HG03521 (cell line): ENCODE data around the gene SMTN.
"Not testable (repeated sequence)": the region's sequence is repeated elsewhere in the genome, so short reads cannot be mapped to it uniquely, and the experiment has no call there.

Experiments
- ATAC-seq: cut with Tn5 transposase; IDR thresholded peaks from one replicate; pipeline ENCODE4 v1.9.1; 2021; ENCODE audit warnings: mild to moderate bottlenecking, moderate library complexity; ENCODE audit not compliant: unreplicated experiment

Gene SMTN

DNA sequence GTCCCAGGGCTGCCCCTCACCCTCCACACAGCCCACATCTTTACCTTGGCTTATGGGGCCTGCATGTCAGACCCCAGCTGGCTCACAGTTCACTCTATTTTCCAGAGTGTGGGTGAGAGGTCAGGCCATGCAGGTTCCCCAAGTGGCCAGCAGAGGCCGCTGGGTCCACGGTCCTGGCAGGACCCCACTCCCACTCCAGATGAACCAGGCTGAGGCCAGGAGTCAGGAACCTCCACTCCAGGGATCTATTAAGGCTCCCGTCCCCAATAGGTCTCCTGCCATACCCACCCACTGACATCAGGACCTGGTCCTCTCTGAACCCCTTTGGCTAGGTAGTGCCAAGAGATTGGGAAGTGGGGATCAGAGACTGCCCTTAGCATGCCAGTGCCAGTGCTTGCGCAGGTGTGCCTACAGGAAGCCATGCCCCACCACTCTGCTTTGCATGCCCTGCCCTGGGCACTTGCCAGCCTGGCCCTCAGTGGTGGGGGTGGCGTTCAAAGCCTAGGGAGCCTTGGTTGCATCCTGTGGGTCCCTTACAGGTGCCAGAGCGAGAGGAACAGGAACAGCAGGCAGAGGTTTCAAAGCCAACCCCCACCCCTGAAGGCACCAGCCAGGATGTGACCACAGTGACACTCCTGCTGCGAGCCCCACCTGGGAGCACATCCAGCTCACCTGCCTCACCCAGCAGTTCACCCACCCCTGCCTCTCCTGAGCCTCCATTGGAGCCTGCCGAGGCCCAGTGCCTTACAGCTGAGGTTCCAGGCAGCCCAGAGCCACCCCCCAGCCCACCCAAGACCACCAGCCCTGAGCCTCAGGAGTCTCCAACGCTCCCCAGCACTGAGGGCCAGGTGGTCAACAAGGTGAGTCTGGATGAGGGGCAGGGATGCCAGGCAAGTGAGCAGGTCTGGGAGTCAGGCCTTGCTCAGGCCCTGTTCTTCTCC is 8.3 kb downstream of the SMTN start:
- no peak for ATAC-seq

DNA sequence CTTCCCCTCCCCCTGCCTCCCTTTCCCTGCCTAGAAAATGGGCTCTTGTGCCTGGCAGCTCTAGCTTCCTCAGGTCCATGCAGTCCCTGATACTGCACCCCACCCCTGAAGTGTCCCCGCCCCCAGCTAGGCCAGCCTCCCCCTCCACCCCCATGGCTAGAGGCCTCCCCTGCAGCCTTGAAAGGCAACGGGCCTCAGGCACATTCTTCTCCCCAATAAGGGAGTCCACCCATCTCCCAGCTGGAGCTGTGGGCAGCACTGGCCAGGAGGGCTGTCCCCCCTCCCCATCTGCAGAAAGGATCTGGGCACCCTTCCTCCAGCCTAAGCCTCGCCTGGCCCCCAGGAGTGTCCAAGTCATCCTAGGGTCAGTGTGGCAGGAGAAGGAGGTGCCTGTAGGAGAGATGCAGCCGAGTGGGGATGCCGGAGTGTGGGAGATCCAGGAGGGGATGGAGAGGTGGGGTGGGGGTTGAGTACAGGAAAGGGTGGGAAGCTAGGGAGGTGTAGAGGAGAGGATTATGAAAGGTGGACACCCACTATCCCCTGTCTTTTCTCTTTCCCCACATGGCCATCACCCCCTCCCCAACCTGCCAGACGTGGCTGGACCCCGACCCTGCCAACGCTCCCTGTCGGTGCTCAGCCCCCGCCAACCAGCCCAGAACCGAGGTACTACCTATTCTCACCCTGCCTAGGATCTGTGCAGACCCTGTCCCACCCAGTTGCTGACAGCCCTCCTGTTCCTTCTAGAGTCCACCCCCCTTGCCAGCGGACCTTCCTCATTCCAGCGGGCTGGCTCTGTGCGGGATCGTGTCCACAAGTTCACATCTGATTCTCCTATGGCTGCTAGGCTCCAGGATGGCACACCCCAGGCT is 9.3 kb downstream of the SMTN start:
- no peak for ATAC-seq

DNA sequence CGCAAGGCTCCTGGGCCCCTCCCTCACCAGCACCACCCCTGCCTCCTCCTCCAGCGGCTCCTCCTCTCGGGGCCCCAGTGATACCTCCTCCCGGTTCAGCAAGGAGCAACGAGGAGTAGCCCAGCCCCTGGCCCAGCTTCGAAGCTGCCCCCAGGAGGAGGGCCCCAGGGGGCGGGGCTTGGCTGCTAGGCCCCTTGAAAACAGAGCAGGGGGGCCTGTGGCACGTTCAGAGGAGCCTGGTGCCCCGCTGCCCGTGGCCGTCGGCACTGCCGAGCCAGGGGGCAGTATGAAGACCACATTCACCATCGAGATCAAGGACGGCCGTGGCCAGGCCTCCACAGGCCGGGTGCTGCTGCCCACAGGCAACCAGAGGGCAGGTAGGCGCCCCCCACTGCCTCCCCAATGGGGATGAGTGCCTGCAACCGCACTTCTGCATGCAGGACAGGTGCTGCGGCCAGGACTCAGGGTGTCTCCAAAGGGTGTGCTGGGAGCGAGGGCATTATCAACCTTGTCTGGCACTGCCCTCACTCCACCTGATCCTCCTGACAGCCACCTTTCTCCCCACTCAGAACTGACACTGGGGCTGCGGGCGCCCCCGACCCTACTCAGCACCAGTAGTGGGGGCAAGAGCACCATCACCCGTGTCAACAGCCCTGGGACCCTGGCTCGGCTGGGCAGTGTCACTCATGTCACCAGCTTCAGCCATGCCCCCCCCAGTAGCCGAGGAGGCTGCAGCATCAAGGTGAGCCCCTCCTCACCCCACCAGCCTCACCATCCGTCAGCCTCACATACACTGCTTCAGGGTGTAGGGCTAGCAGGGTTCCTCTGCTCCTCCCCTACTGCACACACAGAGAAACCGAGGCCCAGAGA is 10.2 kb downstream of the SMTN start:
- ATAC-seq = no peak

DNA sequence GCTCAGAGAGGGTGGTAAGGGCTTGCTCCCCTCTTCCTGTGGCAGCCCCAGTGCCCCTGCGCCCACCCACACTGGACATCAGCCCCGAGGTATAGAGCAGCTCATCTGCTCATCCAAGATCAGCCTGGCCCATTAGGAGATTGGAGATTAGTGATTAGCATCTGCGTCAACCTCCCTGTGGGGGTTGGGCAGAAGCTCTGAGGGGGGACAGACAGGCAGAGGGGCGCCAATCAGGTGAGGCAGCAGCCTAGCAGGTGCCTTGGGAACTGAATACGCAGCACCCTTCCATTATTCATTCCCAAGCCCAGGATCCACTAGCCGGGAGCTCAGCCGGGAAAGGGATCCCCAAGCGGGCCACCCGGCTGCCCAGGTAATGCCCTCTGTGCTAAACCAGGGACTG is 11.0 kb downstream of the SMTN start:
- no peak for ATAC-seq

DNA sequence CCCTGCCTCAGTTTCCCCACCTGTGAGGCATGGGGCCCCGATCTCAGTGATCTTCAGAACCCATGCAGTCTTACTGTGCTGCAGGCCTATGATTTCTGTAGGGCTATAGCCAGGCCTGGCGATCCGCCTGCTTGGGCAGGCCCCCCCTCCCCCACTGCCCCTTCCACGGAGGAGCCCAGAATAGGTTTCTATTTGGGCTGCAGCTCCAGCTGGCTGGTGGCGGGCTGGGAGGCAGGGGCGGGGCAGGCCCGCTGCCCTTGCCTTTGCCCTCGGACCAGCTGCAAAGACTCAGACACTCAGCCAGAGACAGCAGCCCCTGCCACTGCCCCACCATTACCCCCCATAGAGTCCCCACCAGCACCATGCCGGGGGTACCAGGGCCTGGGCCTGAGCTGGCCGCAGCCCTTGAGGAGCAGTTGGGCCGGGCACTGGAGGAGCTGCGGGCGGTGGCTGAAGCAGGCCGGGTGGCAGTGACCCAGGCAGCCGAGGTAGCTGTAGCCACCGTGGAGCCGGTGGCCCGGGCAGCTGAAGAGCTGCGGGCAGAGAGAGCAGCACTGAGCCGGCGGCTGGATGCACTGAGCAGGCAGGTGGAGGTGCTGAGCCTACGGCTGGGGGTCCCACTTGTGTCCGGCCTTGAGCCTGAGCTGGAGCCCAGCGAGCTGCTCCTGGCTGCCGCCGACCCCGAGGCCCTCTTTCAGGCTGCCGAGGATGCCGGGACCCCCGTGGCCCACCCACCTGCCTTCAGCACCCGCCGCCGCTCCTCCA is 12.2 kb downstream of the SMTN start:
- ATAC-seq = no peak

DNA sequence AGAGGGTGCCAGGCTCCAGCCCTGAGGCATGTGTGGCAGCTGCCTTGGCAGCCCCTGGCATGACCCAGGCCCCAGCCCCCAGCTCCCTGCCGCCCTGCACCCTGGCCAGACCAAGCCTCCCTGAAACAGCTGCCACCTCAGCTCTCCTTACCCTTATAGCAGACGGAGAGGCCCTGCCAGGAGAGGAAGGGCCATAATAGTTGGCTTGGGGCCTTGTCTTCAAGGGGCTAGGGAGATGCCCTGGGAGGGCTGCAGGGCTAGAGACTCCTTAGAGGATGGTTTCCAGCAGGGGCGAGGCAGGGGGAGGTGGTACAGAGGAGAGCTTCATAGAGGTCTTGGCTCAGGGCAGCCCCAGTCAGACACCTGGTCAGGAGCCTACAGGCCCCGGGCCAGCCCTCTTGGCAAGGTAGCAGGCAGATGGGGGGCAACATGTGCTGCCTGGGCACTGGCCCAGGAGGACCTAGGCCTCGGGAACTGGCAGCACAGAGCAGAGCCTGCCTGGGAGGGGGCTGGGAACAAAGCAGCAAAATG is 13.0 kb downstream of the SMTN start:
- ATAC-seq = no peak

DNA sequence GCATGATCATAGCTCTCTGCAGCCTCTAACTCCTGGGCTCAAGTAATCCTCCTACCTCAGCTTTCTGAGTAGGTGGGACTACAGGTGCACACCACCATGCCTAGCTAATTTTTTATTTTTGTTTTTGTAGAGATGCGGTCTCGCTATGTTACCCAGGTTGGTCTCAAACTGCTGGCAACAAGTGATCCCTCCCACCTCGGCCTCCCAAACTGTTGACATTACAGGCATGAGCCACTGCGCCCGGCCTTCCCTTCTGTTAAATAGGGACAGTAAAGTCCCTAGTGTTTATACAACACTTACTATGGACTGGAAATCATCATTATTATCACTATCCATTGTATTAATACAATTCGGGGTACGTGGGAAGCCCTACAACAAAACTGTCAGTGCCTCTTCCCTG is 13.6 kb downstream of the SMTN start:
- ATAC-seq = no peak

DNA sequence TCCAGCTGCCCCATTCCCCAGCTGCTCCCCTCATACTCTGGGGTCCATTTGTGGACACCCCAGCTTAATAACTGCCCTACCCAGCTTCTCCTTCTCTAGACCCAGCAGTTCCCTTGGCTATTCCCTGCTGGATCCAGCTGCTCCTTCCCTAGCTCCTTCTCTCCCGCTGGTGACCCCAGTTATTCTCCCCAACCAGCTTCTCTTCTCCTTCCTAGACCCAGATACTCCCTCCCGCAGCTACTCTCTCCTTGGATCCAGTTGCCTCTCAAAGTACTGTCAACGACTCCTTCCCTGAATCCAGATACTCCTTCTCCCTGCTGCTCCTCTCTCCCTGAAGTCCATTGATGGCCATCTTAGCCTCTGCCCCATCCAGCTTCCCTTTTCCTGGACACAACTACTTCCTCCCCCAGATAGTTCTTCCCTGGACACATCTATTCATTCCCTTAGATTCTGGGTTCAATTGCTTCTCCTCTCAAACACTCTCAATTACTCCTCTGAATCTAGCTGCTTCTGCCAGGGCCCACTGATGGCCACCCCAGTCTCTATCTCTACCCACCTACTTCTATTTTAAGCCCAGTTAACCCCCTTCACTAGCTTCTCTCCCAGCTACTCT is 14.6 kb downstream of the SMTN start:
- no peak for ATAC-seq

DNA sequence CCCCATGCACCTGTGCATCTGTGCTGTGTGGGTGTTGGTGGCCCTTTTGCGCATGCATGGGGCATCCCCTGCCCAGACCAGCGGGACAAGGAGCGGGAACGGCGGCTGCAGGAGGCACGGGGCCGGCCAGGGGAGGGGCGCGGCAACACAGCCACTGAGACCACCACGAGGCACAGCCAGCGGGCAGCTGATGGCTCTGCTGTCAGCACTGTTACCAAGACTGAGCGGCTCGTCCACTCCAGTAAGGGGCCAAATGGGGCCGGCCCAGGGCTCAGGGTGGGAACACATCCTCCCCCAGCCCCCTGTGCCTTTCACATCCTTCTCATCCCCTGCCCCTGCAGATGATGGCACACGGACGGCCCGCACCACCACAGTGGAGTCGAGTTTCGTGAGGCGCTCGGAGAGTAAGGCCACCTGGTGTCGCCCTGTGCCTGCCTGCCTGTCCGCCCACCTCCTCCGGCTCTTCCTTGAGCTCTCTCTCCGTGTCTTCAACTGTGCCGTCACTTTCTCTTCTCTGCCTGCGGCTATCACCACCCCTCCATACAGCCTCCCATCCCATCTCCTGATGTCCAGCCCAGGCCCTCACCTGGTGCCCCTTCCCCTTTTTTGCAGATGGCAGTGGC is 15.7 kb downstream of the SMTN start:
- no peak for ATAC-seq

DNA sequence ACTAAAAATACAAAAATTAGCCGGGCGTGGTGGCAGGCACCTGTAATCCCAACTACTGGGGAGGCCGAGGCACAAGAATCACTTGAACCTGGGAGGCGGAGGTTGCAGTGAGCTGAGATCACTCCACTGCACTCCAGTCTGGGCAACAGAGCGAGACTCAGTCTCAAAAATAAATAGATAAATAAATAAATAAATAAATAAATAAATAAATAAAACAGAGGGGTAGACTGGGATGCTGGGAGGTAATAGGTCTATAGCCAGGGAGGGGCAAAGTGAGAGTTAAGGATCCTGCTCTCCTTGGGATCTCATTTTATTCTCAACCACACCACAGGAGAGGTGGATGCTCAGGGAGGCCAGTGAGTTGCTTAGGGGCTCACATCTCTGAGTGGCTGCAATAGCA is 16.4 kb downstream of the SMTN start:
- ATAC-seq = not testable (repeated sequence)

DNA sequence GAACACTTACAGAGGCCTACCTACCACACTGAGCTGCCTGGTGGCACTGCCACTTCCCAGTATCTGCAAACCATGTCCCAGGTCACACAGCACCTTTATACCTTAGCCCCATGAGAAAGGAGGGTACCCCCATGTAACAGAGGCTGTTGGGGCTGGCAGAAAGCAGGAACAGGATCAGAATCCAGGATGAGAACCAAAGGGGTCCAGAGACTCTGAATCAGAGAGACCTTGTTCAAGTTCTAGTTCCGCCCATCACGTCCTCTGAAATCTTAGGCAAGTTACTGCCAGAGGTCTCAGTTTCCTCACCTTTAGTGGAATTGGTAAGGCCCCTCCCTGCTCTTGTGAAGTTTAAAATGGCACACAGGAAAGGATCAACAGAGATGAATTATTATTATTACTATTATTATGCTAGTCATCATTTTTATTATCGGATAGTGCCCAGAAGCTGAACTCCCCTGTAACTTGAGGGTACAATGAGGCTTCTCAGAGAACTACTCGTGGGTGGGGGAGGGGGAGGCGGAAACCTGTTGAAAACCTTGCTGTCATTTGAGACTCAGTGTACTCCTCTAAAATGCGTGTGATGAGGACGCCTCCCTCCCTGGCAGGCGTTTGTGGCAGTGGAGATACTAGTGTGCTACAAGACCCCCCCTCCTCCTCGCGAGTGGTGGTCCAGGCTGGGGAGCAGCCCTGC is 17.0 kb downstream of the SMTN start:
- no peak for ATAC-seq

DNA sequence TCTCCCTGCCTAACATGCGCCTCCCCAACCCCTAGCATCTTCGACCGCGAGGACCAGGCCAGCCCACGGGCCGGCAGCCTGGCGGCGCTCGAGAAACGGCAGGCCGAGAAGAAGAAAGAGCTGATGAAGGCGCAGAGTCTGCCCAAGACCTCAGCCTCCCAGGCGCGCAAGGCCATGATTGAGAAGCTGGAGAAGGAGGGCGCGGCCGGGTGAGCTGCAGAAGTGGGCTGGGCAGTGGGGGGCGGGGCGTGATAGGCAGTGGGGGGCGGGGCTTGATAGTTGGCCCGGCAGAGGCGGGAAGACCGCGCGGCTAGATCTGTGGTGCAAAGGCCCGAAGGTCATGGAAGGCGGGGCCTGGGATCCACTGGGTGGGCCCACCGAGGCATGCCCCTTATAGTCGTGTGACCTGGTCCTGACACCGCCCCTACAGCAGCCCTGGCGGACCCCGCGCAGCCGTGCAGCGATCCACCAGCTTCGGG is 17.6 kb downstream of the SMTN start:
- ATAC-seq = no peak

DNA sequence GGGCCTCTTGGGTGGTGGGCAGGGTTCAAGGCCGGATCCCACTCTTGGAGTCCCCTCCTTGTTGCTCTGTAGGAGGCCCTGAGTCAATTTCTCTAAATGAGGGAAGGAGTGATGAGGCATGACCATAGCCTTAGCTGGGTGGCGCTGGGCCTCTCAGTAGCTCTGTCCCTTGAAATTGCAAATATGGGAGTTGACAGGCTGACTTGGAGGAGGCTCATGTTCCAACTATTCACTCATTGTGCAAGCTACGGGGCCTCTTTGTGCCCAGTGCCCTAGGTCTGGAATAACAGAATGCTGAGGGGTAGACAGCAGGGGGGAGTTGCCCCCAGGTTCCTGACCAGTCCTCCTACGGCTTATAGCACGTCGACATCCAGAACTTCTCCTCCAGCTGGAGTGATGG is 18.3 kb downstream of the SMTN start:
- ATAC-seq = no peak

DNA sequence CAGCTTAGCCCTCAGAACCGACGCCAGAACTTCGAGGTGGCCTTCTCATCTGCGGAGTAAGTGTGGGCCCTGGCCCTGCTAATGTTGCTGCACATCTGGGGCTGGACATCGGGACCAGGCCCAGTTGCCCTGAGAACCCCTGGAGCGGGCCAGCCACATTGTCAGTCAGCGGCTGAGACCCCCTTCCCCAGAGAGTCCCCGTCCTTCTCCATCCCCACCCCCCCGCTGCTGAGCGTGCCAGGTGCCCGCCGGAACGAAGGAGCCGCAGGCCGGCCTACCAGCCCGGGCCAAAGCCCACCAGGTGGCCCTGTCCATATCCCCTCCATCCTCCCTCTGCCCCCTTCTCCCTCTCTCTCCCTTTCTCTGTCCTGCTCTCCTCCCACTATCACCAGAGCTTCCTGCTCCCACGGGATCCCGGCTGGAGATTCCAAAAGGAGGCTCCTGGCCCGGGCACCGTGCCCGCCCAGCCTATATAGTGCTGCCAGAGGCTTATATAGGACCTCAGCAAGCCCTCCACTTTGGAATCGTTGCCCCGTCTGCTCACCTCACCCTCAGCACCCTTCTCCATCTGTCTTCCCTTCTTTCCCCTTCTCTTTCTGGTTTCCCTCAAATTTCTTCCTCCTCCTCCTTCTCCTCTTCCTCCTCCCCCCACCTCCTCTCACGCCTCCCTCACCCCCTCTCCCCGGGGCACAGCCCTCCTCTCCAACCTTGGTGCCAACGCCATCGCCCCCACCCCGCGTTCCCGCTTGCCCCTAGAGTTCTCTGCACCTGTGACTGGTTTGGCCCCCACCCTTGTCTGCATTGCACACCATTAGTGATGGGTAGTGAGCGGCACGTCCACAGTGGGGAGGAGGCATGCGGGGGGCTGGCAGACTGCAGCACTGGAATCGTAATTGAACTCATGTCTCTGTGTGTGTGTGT is 19.0 kb downstream of the SMTN start:
- no peak for ATAC-seq

DNA sequence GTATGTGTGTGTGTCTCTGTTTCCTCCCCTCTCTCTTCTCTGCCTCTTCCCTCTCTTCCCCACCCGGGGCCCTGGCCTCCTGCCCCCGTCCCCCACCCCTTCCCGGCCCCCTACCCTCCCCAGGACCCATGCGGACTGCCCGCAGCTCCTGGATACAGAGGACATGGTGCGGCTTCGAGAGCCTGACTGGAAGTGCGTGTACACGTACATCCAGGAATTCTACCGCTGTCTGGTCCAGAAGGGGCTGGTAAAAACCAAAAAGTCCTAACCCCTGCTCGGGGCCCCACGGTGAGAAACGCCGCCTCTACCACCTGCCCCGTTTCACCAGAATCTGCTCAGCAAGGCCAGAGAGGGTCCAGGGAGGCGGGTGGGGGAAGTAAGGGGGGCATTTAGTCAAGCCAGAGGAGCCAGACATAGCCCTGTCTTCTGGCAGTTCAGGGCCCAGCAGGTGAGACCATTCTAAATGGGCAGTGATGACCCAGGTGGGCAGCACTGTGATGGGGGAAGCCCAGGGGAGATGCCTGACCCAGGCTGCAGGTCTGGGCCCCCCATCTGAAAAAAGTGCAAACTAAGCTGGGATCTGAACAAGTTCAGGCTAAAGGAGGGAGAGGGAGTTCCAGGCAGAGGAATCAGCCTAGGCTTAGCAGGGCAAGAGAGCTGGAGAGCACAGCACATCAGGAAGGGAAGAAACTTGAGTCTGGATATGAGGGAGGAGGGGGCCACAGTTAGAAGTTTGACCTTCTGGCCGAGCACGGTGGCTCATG is 19.8 kb downstream of the SMTN start:
- ATAC-seq = no peak

DNA sequence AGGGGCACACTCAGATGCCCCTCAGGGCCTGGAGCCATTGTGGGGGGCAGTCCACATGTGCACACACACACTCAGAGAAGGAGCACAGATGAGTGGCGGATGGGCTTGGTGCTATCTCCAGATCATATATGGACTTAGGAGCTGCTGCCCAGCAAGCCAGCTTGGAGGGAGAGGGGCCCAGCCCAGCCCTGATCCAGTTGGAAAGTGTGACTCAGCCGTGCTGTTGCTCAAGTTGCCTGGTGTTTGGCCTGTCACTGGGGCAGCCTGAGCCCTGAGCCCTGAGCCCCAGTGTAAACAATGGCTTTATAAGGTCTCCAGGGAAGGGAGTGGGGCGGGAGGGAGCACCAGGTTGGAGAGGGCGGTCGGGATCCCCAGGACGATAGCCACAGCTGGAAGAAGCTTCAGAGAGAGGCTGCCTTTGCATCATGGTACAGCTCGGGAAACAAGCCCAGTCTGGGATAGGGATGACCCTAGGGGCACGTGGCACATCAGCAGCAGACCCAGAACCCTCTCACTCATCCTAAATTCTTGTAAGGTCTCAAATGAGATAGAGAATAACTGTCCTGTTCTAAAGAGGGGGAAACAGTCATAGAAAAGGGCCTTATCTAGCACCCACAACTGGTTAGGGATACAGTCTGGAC is 21.4 kb downstream of the SMTN start:
- ATAC-seq = no peak
